ENCODE measurements around the gene MIEN1. TPM values are rescaled to one million over a fixed set of nuclear protein-coding genes. Genes with fewer than 3 reads are reported as not detected.

The MIEN1 gene
- total RNA-seq, 1 donor from 2014 or later = 20.1 TPM

DNA sequence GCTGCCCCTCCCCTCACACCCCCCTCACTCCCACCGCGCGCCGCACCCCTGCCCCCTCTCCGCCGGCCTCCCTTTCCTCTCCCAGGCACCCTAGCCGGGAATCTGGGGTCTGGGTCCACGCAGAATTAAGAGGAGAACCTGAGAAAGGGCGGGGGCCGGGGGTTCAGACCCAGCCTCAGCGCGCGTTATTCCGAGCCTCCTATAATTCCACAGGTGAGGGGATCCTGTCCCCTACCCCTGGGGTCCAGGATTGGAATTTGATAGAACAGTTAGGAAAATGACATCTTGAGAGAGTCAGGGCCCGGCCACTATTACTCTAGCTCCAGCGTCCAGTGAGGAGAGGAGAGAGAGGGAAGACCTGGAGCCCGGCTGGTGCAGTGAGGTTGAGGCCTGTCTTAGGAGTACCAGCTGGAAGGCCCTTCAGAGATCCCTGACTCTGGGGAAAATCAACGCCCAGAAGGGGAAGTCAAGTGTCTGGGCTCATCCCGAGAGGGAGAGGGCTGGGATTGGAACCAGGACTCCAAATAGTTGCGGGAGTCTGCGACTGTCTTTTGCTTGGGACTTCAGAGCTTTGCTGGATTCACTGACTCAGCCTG, 24.7 kb upstream of the MIEN1 start:
- no peak overlapping the region for H3K27ac Mint-ChIP-seq
- H3K9ac ChIP-seq = no peak overlapping the region
- peaks cover 18% of the 10 kb centered on the region for H3K27me3 Mint-ChIP-seq (ENCODE audit: insufficient read depth, low read depth)

GRCh38 chr17:39754161-39754957, 24.0 kb upstream of the MIEN1 start:
- no peak overlapping the region for H3K27ac Mint-ChIP-seq

More for the DNA sequence above, 24.7 kb upstream of the MIEN1 start:
- H3K27ac ChIP-seq = no peak overlapping the region
- H4K20me1 ChIP-seq (ENCODE audit: low read depth) = no peaks in the 10 kb centered on the region
- Mint-ChIP-seq H3K36me3 (no peaks in the 10 kb centered on the region), H3K4me1 (peaks cover 10% of the 10 kb centered on the region), H3K9me3 (no peaks in the 10 kb centered on the region), H3K4me3 (peak overlapping the region; percentile 74)
- TF ChIP-seq EZH2 (IDR thresholded peaks at IDR 0.05) (no peak), EZH2phosphoT487 (IDR thresholded peaks at IDR 0.05) (no peak)
- TF ChIP-seq, protein P1, sequence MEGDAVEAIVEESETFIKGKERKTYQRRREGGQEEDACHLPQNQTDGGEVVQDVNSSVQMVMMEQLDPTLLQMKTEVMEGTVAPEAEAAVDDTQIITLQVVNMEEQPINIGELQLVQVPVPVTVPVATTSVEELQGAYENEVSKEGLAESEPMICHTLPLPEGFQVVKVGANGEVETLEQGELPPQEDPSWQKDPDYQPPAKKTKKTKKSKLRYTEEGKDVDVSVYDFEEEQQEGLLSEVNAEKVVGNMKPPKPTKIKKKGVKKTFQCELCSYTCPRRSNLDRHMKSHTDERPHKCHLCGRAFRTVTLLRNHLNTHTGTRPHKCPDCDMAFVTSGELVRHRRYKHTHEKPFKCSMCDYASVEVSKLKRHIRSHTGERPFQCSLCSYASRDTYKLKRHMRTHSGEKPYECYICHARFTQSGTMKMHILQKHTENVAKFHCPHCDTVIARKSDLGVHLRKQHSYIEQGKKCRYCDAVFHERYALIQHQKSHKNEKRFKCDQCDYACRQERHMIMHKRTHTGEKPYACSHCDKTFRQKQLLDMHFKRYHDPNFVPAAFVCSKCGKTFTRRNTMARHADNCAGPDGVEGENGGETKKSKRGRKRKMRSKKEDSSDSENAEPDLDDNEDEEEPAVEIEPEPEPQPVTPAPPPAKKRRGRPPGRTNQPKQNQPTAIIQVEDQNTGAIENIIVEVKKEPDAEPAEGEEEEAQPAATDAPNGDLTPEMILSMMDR (IDR thresholded peaks at IDR 0.05) = no peak
- DNase-seq (ENCODE audit: low spot score) = peak; percentile 34
- peak overlapping the region; percentile 65 for H2AFZ ChIP-seq (replicated peaks)
- H3K27me3 ChIP-seq = peaks cover 34% of the 10 kb centered on the region
- peak overlapping the region; percentile 64 for H3K4me3 ChIP-seq
- H3K4me2 ChIP-seq = peak overlapping the region; percentile 85
- no peaks in the 10 kb centered on the region for H3K79me2 ChIP-seq (ENCODE audit: low read depth)
- peaks cover 17% of the 10 kb centered on the region for H3F3A ChIP-seq (ENCODE audit: low read depth)
- H3K9me3 ChIP-seq (ENCODE audit: low read depth) = no peaks in the 10 kb centered on the region
- H3K4me1 ChIP-seq = peaks cover 4% of the 10 kb centered on the region
- H3K36me3 ChIP-seq = no peaks in the 10 kb centered on the region

GRCh38 chr17:39753514-39754160, 23.3 kb upstream of the MIEN1 start:
- peak overlapping the region; percentile 99 for H2AFZ ChIP-seq (replicated peaks)
- no peaks in the 10 kb centered on the region for H3K36me3 Mint-ChIP-seq
- H3K79me2 ChIP-seq (ENCODE audit: low read depth) = no peaks in the 10 kb centered on the region
- peak overlapping the region; percentile 73 for H3K4me3 Mint-ChIP-seq
- H3K36me3 ChIP-seq = no peaks in the 10 kb centered on the region
- no peaks in the 10 kb centered on the region for H3K9me3 Mint-ChIP-seq
- peaks cover 34% of the 10 kb centered on the region for H3K27me3 ChIP-seq
- H3K4me2 ChIP-seq = peak overlapping the region; percentile 85
- no peak overlapping the region for H3K27ac ChIP-seq
- peak overlapping the region; percentile 57 for H3K27ac Mint-ChIP-seq
- DNase-seq (ENCODE audit: low spot score) = peak; percentile 69
- H3K27me3 Mint-ChIP-seq (ENCODE audit: insufficient read depth, low read depth) = peaks cover 9% of the 10 kb centered on the region
- peaks cover 10% of the 10 kb centered on the region for H3K4me1 Mint-ChIP-seq
- H3F3A ChIP-seq (ENCODE audit: low read depth) = peaks cover 17% of the 10 kb centered on the region
- no peak overlapping the region for H3K9ac ChIP-seq
- no peaks in the 10 kb centered on the region for H3K9me3 ChIP-seq (ENCODE audit: low read depth)
- H3K4me3 ChIP-seq = peak overlapping the region; percentile 64
- no peak for TF ChIP-seq EZH2phosphoT487 (IDR thresholded peaks at IDR 0.05)
- TF ChIP-seq EZH2 (IDR thresholded peaks at IDR 0.05) = peak; percentile 69
- H3K4me1 ChIP-seq = peaks cover 4% of the 10 kb centered on the region
- H4K20me1 ChIP-seq (ENCODE audit: low read depth) = no peaks in the 10 kb centered on the region

More at GRCh38 chr17:39754161-39754957, 24.0 kb upstream of the MIEN1 start:
- H3K36me3 Mint-ChIP-seq = no peaks in the 10 kb centered on the region
- peaks cover 4% of the 10 kb centered on the region for H3K4me1 ChIP-seq
- peak overlapping the region; percentile 85 for H3K4me2 ChIP-seq
- H2AFZ ChIP-seq (replicated peaks) = peak overlapping the region; percentile 99
- H3K9ac ChIP-seq = no peak overlapping the region
- peak overlapping the region; percentile 64 for H3K4me3 ChIP-seq
- H3K27me3 Mint-ChIP-seq (ENCODE audit: insufficient read depth, low read depth) = peaks cover 14% of the 10 kb centered on the region
- no peaks in the 10 kb centered on the region for H4K20me1 ChIP-seq (ENCODE audit: low read depth)
- H3K9me3 Mint-ChIP-seq = no peaks in the 10 kb centered on the region
- peaks cover 17% of the 10 kb centered on the region for H3F3A ChIP-seq (ENCODE audit: low read depth)
- peaks cover 34% of the 10 kb centered on the region for H3K27me3 ChIP-seq
- no peaks in the 10 kb centered on the region for H3K9me3 ChIP-seq (ENCODE audit: low read depth)
- no peak overlapping the region for H3K27ac ChIP-seq
- H3K4me1 Mint-ChIP-seq = peaks cover 10% of the 10 kb centered on the region
- H3K36me3 ChIP-seq = no peaks in the 10 kb centered on the region
- H3K79me2 ChIP-seq (ENCODE audit: low read depth) = no peaks in the 10 kb centered on the region
- peak; percentile 86 for DNase-seq (ENCODE audit: low spot score)
- H3K4me3 Mint-ChIP-seq = peak overlapping the region; percentile 59
- TF ChIP-seq EZH2 (IDR thresholded peaks at IDR 0.05) (peak; percentile 11), EZH2phosphoT487 (IDR thresholded peaks at IDR 0.05) (no peak)
- TF ChIP-seq, protein P1 (IDR thresholded peaks at IDR 0.05) = peak; percentile 79

Data from neural progenitor cell (in vitro differentiated cells).